ENCODE data around the gene NBAS. TPM values are rescaled to one million over a fixed set of nuclear protein-coding genes. Genes with fewer than 3 reads are reported as not detected.

Gene NBAS
- polyA plus RNA-seq, 1 donor from 2014 or later, result 31.9 TPM

- Histone ChIP-seq H3F3A (ENCODE audit: insufficient read depth, low read length, poor library complexity, severe bottlenecking) (peaks cover 7% of the 10 kb centered on the region), H3K9me3 (ENCODE audit: low read length) (no peaks in the 10 kb centered on the region), H3K27me3 (ENCODE audit: insufficient read depth, low read depth, low read length) (no peaks in the 10 kb centered on the region), H3K27ac (ENCODE audit: low read length) (no peak overlapping the region), H3K4me2 (ENCODE audit: low read length) (no peak overlapping the region), H3K9ac (ENCODE audit: low read length) (no peak overlapping the region), H4K20me1 (ENCODE audit: insufficient read depth) (no peaks in the 10 kb centered on the region), H3K79me2 (replicated peaks; ENCODE audit: insufficient read depth, low read length) (no peaks in the 10 kb centered on the region), H3K36me3 (ENCODE audit: insufficient read depth, low read length) (peaks cover 6% of the 10 kb centered on the region), H3K4me3 (ENCODE audit: low read length) (no peak overlapping the region), H3K9me2 (ENCODE audit: insufficient read depth, low read length) (no peaks in the 10 kb centered on the region), H2AFZ (ENCODE audit: low read depth, low read length) (no peak overlapping the region)
- TF ChIP-seq CTCF (IDR thresholded peaks at IDR 0.05; ENCODE audit: poor library complexity, severe bottlenecking) (no peak), MXI1 (conservative IDR thresholded peaks at IDR 0.05; ENCODE audit: poor library complexity, severe bottlenecking) (no peak), EP300 (conservative IDR thresholded peaks at IDR 0.05; ENCODE audit: poor library complexity, severe bottlenecking) (no peak), POLR2AphosphoS5 (IDR thresholded peaks at IDR 0.05) (no peak), EZH2 (IDR thresholded peaks at IDR 0.05; ENCODE audit: borderline replicate concordance, insufficient read depth, low read length, poor library complexity, severe bottlenecking) (no peak), RAD21 (conservative IDR thresholded peaks at IDR 0.05) (no peak)
Observed at GRCh38 chr2:15272942-15273341, 288.2 kb downstream of the NBAS start.

- peaks cover 6% of the 10 kb centered on the region for H3K36me3 ChIP-seq (ENCODE audit: insufficient read depth, low read length)
- H3K9me3 ChIP-seq (ENCODE audit: low read length), result no peaks in the 10 kb centered on the region
- no peaks in the 10 kb centered on the region for H3K9me2 ChIP-seq (ENCODE audit: insufficient read depth, low read length)
- no peaks in the 10 kb centered on the region for H4K20me1 ChIP-seq (ENCODE audit: insufficient read depth)
- peaks cover 7% of the 10 kb centered on the region for H3F3A ChIP-seq (ENCODE audit: insufficient read depth, low read length, poor library complexity, severe bottlenecking)
- H3K27me3 ChIP-seq (ENCODE audit: insufficient read depth, low read depth, low read length), result no peaks in the 10 kb centered on the region
- no peak overlapping the region for H3K9ac ChIP-seq (ENCODE audit: low read length)
- no peaks in the 10 kb centered on the region for H3K79me2 ChIP-seq (replicated peaks; ENCODE audit: insufficient read depth, low read length)
- TF ChIP-seq EZH2 (IDR thresholded peaks at IDR 0.05; ENCODE audit: borderline replicate concordance, insufficient read depth, low read length, poor library complexity, severe bottlenecking) (no peak), REST (IDR thresholded peaks at IDR 0.05; ENCODE audit: borderline replicate concordance) (no peak), MXI1 (conservative IDR thresholded peaks at IDR 0.05; ENCODE audit: poor library complexity, severe bottlenecking) (no peak), POLR2AphosphoS5 (IDR thresholded peaks at IDR 0.05) (no peak), SMC3 (conservative IDR thresholded peaks at IDR 0.05; ENCODE audit: poor library complexity) (no peak), TAF1 (IDR thresholded peaks at IDR 0.05; ENCODE audit: low read depth) (no peak), CTCF (IDR thresholded peaks at IDR 0.05; ENCODE audit: poor library complexity, severe bottlenecking) (no peak), EP300 (conservative IDR thresholded peaks at IDR 0.05; ENCODE audit: poor library complexity, severe bottlenecking) (no peak), RAD21 (conservative IDR thresholded peaks at IDR 0.05) (no peak)
- H3K4me2 ChIP-seq (ENCODE audit: low read length), result no peak overlapping the region
- no peak overlapping the region for H3K27ac ChIP-seq (ENCODE audit: low read length)
- H2AFZ ChIP-seq (ENCODE audit: low read depth, low read length), result no peak overlapping the region
- H3K4me3 ChIP-seq (ENCODE audit: low read length), result no peak overlapping the region
Observed at GRCh38 chr2:15271941-15272542, 289.1 kb downstream of the NBAS start.

Measured in neural cell (in vitro differentiated cells).